Mesenchymal stem cell (in vitro differentiated cells and primary cell): ENCODE measurements around the gene PNPO.
A peak's percentile ranks its signal among the peaks of the same experiment; 100 is the strongest.

Experiments
- DNase-seq: peaks from one replicate; pipeline ENCODE4 v3.0.0-alpha.2; 2013
- H2AFZ ChIP-seq: one replicate; pipeline ENCODE4 v1.6.1; 2013; ENCODE audit warnings: low read depth, mild to moderate bottlenecking, control low read depth, inconsistent platforms, low read length, moderate library complexity
- H2AK5ac ChIP-seq: 2 replicates; pipeline ENCODE4 v1.6.1; 2013; ENCODE audit warnings: low read length, moderate library complexity, mild to moderate bottlenecking, inconsistent platforms; ENCODE audit not compliant: severe bottlenecking
- H2BK120ac ChIP-seq: one replicate; pipeline ENCODE4 v1.6.1; 2013; ENCODE audit warnings: low read depth, mild to moderate bottlenecking, inconsistent platforms, low read length, moderate library complexity
- H2BK12ac ChIP-seq, 2 experiments: one replicate each; pipeline ENCODE4 v1.6.1; 2013; ENCODE audit warnings: inconsistent platforms in 2 of 2, low read length in 2 of 2, mild to moderate bottlenecking in 2 of 2, moderate library complexity in 2 of 2, control low read depth in 1 of 2
- H2BK15ac ChIP-seq: one replicate; pipeline ENCODE4 v1.6.1; 2013; ENCODE audit warnings: mild to moderate bottlenecking, low read depth, inconsistent platforms; ENCODE audit not compliant: poor library complexity, severe bottlenecking
- H2BK5ac ChIP-seq: 2 replicates; pipeline ENCODE4 v1.6.1; 2013; ENCODE audit warnings: low read depth, mild to moderate bottlenecking, low read length, control low read depth, inconsistent platforms; ENCODE audit not compliant: poor library complexity, severe bottlenecking
- H3K14ac ChIP-seq, 2 experiments: one replicate each; pipeline ENCODE4 v1.6.1; 2013; ENCODE audit warnings: inconsistent platforms in 2 of 2, low read length in 2 of 2, control low read depth in 1 of 2, mild to moderate bottlenecking in 1 of 2, moderate library complexity in 1 of 2
- H3K18ac ChIP-seq, 2 experiments: one replicate each; pipeline ENCODE4 v1.6.1; 2013; ENCODE audit warnings: inconsistent platforms in 2 of 2, low read length in 2 of 2, control low read depth in 1 of 2, low read depth in 1 of 2, mild to moderate bottlenecking in 1 of 2
- H3K23ac ChIP-seq, 2 experiments: one replicate each; pipeline ENCODE4 v1.6.1; 2013; ENCODE audit warnings: inconsistent platforms in 2 of 2, low read length in 2 of 2, mild to moderate bottlenecking in 2 of 2, moderate library complexity in 2 of 2, control low read depth in 1 of 2
- H3K27ac ChIP-seq: 2 replicates; pipeline ENCODE4 v1.5.1; 2013; ENCODE audit warnings: mild to moderate bottlenecking, moderate library complexity, low read length, control low read depth, inconsistent platforms; ENCODE audit not compliant: poor library complexity, severe bottlenecking
- H3K27me3 ChIP-seq, 2 experiments: 2 replicates each; pipeline versions ENCODE4 v1.6.1 to v1.7.0; 2013; ENCODE audit warnings: low read length in 2 of 2, mild to moderate bottlenecking in 2 of 2, moderate library complexity in 2 of 2, control low read depth in 1 of 2, inconsistent platforms in 1 of 2; ENCODE audit not compliant: control insufficient read depth in 1 of 2, insufficient read depth in 1 of 2
- H3K36me3 ChIP-seq, 2 experiments: 2 replicates each; pipeline versions ENCODE4 v1.6.1 to v1.7.0; 2013; ENCODE audit warnings: low read length in 2 of 2, control low read depth in 1 of 2, inconsistent platforms in 1 of 2, low read depth in 1 of 2, mild to moderate bottlenecking in 1 of 2; ENCODE audit not compliant: insufficient read depth in 2 of 2, control insufficient read depth in 1 of 2
- H3K4ac ChIP-seq, 2 experiments: one replicate each; pipeline ENCODE4 v1.6.1; 2013; ENCODE audit warnings: inconsistent platforms in 2 of 2, low read length in 2 of 2, mild to moderate bottlenecking in 2 of 2, moderate library complexity in 2 of 2, control low read depth in 1 of 2, low read depth in 1 of 2
- H3K4me1 ChIP-seq: 2 replicates; pipeline ENCODE4 v1.6.1; 2013; ENCODE audit warnings: low read depth, low read length, control low read depth; ENCODE audit not compliant: control insufficient read depth, insufficient read depth
- H3K4me2 ChIP-seq: 2 replicates; pipeline ENCODE4 v1.6.1; 2013; ENCODE audit warnings: low read length, mild to moderate bottlenecking, inconsistent platforms; ENCODE audit not compliant: poor library complexity, severe bottlenecking
- H3K4me3 ChIP-seq, 2 experiments: 2 replicates each; pipeline versions ENCODE4 v1.5.1 to v1.7.0; 2013; ENCODE audit warnings: low read length in 2 of 2, mild to moderate bottlenecking in 2 of 2, control low read depth in 1 of 2, low read depth in 1 of 2; ENCODE audit not compliant: insufficient read depth in 1 of 2
- H3K79me1 ChIP-seq: replicated peaks from 2 replicates; pipeline ENCODE4 v1.6.1; 2013; ENCODE audit warnings: mild to moderate bottlenecking, control low read depth, low read length, inconsistent platforms; ENCODE audit not compliant: poor library complexity, severe bottlenecking
- H3K9ac ChIP-seq: 2 replicates; pipeline ENCODE4 v1.7.0; 2013; ENCODE audit warnings: mild to moderate bottlenecking, low read length, moderate library complexity
- H3K9me3 ChIP-seq: 2 replicates; pipeline ENCODE4 v1.7.0; 2013; ENCODE audit warnings: mild to moderate bottlenecking, low read length; ENCODE audit not compliant: control insufficient read depth
- H4K8ac ChIP-seq: one replicate; pipeline ENCODE4 v1.6.1; 2013; ENCODE audit warnings: inconsistent platforms, mild to moderate bottlenecking, low read length, moderate library complexity
- H4K91ac ChIP-seq: one replicate; pipeline ENCODE4 v1.6.1; 2013; ENCODE audit warnings: mild to moderate bottlenecking, low read length, inconsistent platforms
- WGBS: methylation state at CpG from one replicate; pipeline ENCODE4 v1.1.7; 2013; ENCODE audit warnings: mixed read lengths; 5-methylcytosine and 5-hydroxymethylcytosine counted together

PNPO gene

GRCh38 chr17:47969930-47970724 lies 28.8 kb downstream of the PNPO start:
- Histone ChIP-seq H4K91ac (no peak overlapping the region), H3K9me3 (no peaks in the 10 kb centered on the region), H3K9ac (peak overlapping the region; percentile 23), H3K4me1 (peaks cover 12% of the 10 kb centered on the region), H3K79me1 (peaks cover 9% of the 10 kb centered on the region), H2AFZ (peak overlapping the region; percentile 3), H3K27ac (no peak overlapping the region), H3K18ac (peak overlapping the region in 1 of 2 experiments; percentile 7), H2BK15ac (no peak overlapping the region), H3K4me2 (peak overlapping the region; percentile 41), H3K23ac (no peak overlapping the region), H3K4ac (peak overlapping the region; percentile 5 to 35), H2BK12ac (peak overlapping the region; percentile 14 to 46), H3K27me3 (no peaks in the 10 kb centered on the region), H3K14ac (no peak overlapping the region), H3K36me3 (peaks cover 9 to 22% of the 10 kb centered on the region in 2 experiments), H2BK5ac (no peak overlapping the region), H2BK120ac (no peak overlapping the region), H3K4me3 (peak overlapping the region in 1 of 2 experiments; percentile 60), H4K8ac (peak overlapping the region; percentile 21), H2AK5ac (no peak overlapping the region)
- DNase-seq, result no peak
- 60% methylated on average over 15 of the region's 15 CpGs for WGBS

- WGBS, result 2% methylated on average over 51 of the region's 62 CpGs
- Histone ChIP-seq H2BK120ac (no peak within 1 kb of the TSS), H2BK5ac (no peak within 1 kb of the TSS), H3K27ac (no peak within 1 kb of the TSS), H3K4ac (peak within 1 kb of the TSS; percentile 39 to 56), H4K91ac (peak within 1 kb of the TSS; percentile 87), H2BK15ac (no peak within 1 kb of the TSS), H3K27me3 (no peaks in the 10 kb centered on the region), H3K9me3 (no peaks in the 10 kb centered on the region), H2AK5ac (no peak within 1 kb of the TSS), H3K4me3 (peak within 1 kb of the TSS; percentile 68 to 100), H3K4me1 (peaks cover 12% of the 10 kb centered on the region), H3K18ac (peak within 1 kb of the TSS; percentile 2 to 67), H2AFZ (peak within 1 kb of the TSS; percentile 59), H2BK12ac (peak within 1 kb of the TSS; percentile 14 to 46), H3K14ac (peak within 1 kb of the TSS in 1 of 2 experiments; percentile 50), H3K4me2 (peak within 1 kb of the TSS; percentile 62), H4K8ac (peak within 1 kb of the TSS; percentile 30), H3K9ac (peak within 1 kb of the TSS; percentile 96), H3K79me1 (peaks cover 9% of the 10 kb centered on the region), H3K23ac (no peak within 1 kb of the TSS), H3K36me3 (peaks cover 17 to 29% of the 10 kb centered on the region in 2 experiments)
- DNase-seq, result peak; percentile 99
Observed at GRCh38 chr17:47970725-47971499, 29.5 kb downstream of the PNPO start, which contains the start of gene CDK5RAP3. CDK5RAP3 (plus strand) TSS chr17:47971113; CDS start chr17:47971147, 34 bp downstream.

GRCh38 chr17:47973541-47973940 lies 32.2 kb downstream of the PNPO start:
- Histone ChIP-seq H3K4me2 (no peak overlapping the region), H2AFZ (no peak overlapping the region), H2BK15ac (no peak overlapping the region), H3K4ac (no peak overlapping the region), H4K91ac (no peak overlapping the region), H3K27ac (no peak overlapping the region), H3K23ac (no peak overlapping the region), H3K4me3 (no peak overlapping the region), H3K9ac (no peak overlapping the region), H3K4me1 (peaks cover 5% of the 10 kb centered on the region), H3K79me1 (peaks cover 9% of the 10 kb centered on the region), H4K8ac (no peak overlapping the region), H2AK5ac (no peak overlapping the region), H2BK120ac (no peak overlapping the region), H2BK5ac (no peak overlapping the region), H3K9me3 (no peaks in the 10 kb centered on the region), H2BK12ac (no peak overlapping the region), H3K14ac (no peak overlapping the region), H3K18ac (no peak overlapping the region), H3K27me3 (no peaks in the 10 kb centered on the region), H3K36me3 (peaks cover 33 to 49% of the 10 kb centered on the region in 2 experiments)
- DNase-seq, result no peak
- 98% methylated on average over 6 of the region's 8 CpGs for WGBS
